ENCODE data around the gene RFX8.

RFX8 gene

DNA sequence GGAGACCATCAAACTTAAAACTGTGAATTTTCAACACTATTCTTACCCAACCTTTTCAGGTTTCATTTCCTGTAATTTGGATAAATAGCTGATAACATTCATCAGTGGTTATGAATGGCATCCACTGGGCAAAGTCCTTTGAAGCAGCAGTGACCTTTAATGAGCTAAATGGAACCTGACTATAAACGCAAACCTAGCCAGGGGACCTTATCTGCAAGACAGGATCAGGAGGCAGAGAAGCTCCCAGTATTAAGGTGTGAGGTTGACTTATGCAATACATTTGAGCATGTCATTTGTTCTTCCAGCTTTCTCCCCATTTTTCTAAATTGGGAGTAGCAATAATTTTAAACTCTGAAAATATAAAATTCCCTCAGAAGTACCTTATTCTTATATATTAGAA is 126.0 kb downstream of the RFX8 start:
- no peak for DNase-seq (ENCODE audit: low read depth)
